Tibial artery (tissue), 4 donors: ENCODE results near the gene NBEAL1.
A peak's percentile ranks its signal among the peaks of the same experiment; 100 is the strongest.
"Not testable (repeated sequence)": the region's sequence is repeated elsewhere in the genome, so short reads cannot be mapped to it uniquely, and the experiment has no call there.

Experiments
- DNase-seq, 2 donors: peaks; one replicate each; pipeline ENCODE4 v3.0.0-alpha.2; 2019
- H3K27ac ChIP-seq, 2 donors: fragments of 200-600 bp; sonication (generic) in 1 of 2; 1 replicate in 1 of 2; 2 replicates in 1 of 2; pipeline ENCODE4 v1.5.1; 2018 to 2019; ENCODE audit warnings: mild to moderate bottlenecking in 1 of 2
- H3K27me3 ChIP-seq, 2 donors: fragments of 200-600 bp; sonication (generic) in 1 of 2; one replicate each; pipeline versions ENCODE4 v1.5.1 to v1.6.0; 2016 to 2019
- H3K36me3 ChIP-seq, 3 donors: fragments of 200-600 bp; sonication (generic) in 2 of 3; one replicate each; pipeline ENCODE4 v1.5.1; 2016 to 2019; ENCODE audit warnings: mild to moderate bottlenecking in 2 of 3
- H3K4me1 ChIP-seq, 4 donors: fragments of 200-600 bp; sonication (generic) in 2 of 4; 1 replicate in 3 of 4; 2 replicates in 1 of 4; pipeline ENCODE4 v1.5.1; 2016 to 2019
- H3K4me3 ChIP-seq, 2 donors: fragments of 200-600 bp; sonication (generic) in 1 of 2; 1 replicate in 1 of 2; 2 replicates in 1 of 2; pipeline ENCODE4 v1.5.1; 2018 to 2019; ENCODE audit warnings: mild to moderate bottlenecking in 2 of 2
- H3K9me3 ChIP-seq, 3 donors: fragments of 200-600 bp; sonication (generic) in 1 of 3; one replicate each; pipeline ENCODE4 v1.5.1; 2016 to 2019
- CTCF ChIP-seq, 2 experiments: fragments of 200-600 bp in 1 of 2; fragments of 450-650 bp in 1 of 2; IDR thresholded peaks; one replicate each; pipeline ENCODE4 v1.5.1; 2017 to 2019; ENCODE audit warnings: antibody characterized with exemption in 2 of 2, mild to moderate bottlenecking in 1 of 2, moderate library complexity in 1 of 2
- intact Hi-C: fragments of 100-400 bp; cut with DNase I; formaldehyde crosslinking; loops from one replicate; pipeline ENCODE4 v1.15.0; 2023; ENCODE audit warnings: low total_unique reads

NBEAL1 gene

GRCh38 chr2:203030991-203031390 is 16.3 kb downstream of the NBEAL1 start:
- peaks cover 0 to 87% (median 22%) of the 10 kb centered on the region in 4 donors for H3K4me1 ChIP-seq
- no peaks in the 10 kb centered on the region for H3K9me3 ChIP-seq
- H3K36me3 ChIP-seq: no peaks in the 10 kb centered on the region
- H3K27me3 ChIP-seq: no peaks in the 10 kb centered on the region
- H3K4me3 ChIP-seq: no peak overlapping the region
- DNase-seq: no peak
- H3K27ac ChIP-seq: no peak overlapping the region
- intact Hi-C loops: no loop called here
- no peak for TF ChIP-seq CTCF (IDR thresholded peaks at IDR 0.05)

- H3K36me3 ChIP-seq: no peaks in the 10 kb centered on the region
- H3K27ac ChIP-seq: no peak overlapping the region
- no peak overlapping the region for H3K4me3 ChIP-seq
- peaks cover 0 to 93% (median 32%) of the 10 kb centered on the region in 4 donors for H3K4me1 ChIP-seq
- TF ChIP-seq CTCF (IDR thresholded peaks at IDR 0.05): no peak
- intact Hi-C loops: no loop called here
- H3K27me3 ChIP-seq: no peaks in the 10 kb centered on the region
- no peak for DNase-seq
- no peaks in the 10 kb centered on the region for H3K9me3 ChIP-seq
Measured at GRCh38 chr2:203033395-203033794, 18.7 kb downstream of the NBEAL1 start.

- H3K4me3 ChIP-seq: peak overlapping the region in 1 of 2 donors; percentile 21
- H3K4me1 ChIP-seq: peaks cover 0 to 95% (median 28%) of the 10 kb centered on the region in 4 donors
- H3K9me3 ChIP-seq: no peaks in the 10 kb centered on the region
- DNase-seq: no peak
- no peaks in the 10 kb centered on the region for H3K36me3 ChIP-seq
- intact Hi-C loops: no loop called here
- peak overlapping the region; percentile 49 to 66 for H3K27ac ChIP-seq
- H3K27me3 ChIP-seq: no peaks in the 10 kb centered on the region
- TF ChIP-seq CTCF (IDR thresholded peaks at IDR 0.05): no peak
Measured at GRCh38 chr2:203035879-203036470, 21.3 kb downstream of the NBEAL1 start.

- DNase-seq: no peak
Measured at GRCh38 chr2:203037026-203037425, 22.4 kb downstream of the NBEAL1 start.

GRCh38 chr2:203038586-203038985 is 23.9 kb downstream of the NBEAL1 start:
- no peak for TF ChIP-seq CTCF (IDR thresholded peaks at IDR 0.05)
- DNase-seq: no peak
- intact Hi-C loops: no loop called here
- Histone ChIP-seq H3K27ac (peak overlapping the region; percentile 65 to 66), H3K4me3 (no peak overlapping the region), H3K27me3 (no peaks in the 10 kb centered on the region), H3K4me1 (peaks cover 0 to 98% (median 27%) of the 10 kb centered on the region in 4 donors), H3K9me3 (no peaks in the 10 kb centered on the region), H3K36me3 (peaks cover 4 to 20% (median 14%) of the 10 kb centered on the region in 3 donors)

More at GRCh38 chr2:203037026-203037425, 22.4 kb downstream of the NBEAL1 start:
- Histone ChIP-seq H3K36me3 (peaks cover 0 to 4% (median 0%) of the 10 kb centered on the region in 3 donors), H3K4me3 (peak overlapping the region; percentile 18 to 21), H3K27me3 (no peaks in the 10 kb centered on the region), H3K27ac (peak overlapping the region; percentile 65 to 66), H3K4me1 (peaks cover 0 to 94% (median 27%) of the 10 kb centered on the region in 4 donors), H3K9me3 (no peaks in the 10 kb centered on the region)
- no peak for TF ChIP-seq CTCF (IDR thresholded peaks at IDR 0.05)
- intact Hi-C loops: no loop called here

GRCh38 chr2:203039211-203039610 is 24.5 kb downstream of the NBEAL1 start:
- H3K4me3 ChIP-seq, intact Hi-C loops, DNase-seq, H3K27me3 ChIP-seq, H3K9me3 ChIP-seq: not testable (repeated sequence)
- peak overlapping the region; percentile 65 to 66 for H3K27ac ChIP-seq
- H3K4me1 ChIP-seq: peaks cover 0 to 98% (median 27%) of the 10 kb centered on the region in 4 donors
- peaks cover 4 to 22% (median 14%) of the 10 kb centered on the region in 3 donors for H3K36me3 ChIP-seq
